GM19025 (cell line): ENCODE results near the gene YIPF5.

Source experiments
- ATAC-seq: cut with Tn5 transposase; IDR thresholded peaks from one replicate; pipeline ENCODE4 v1.9.1; 2021; ENCODE audit warnings: mild to moderate bottlenecking, low read depth, moderate library complexity; ENCODE audit not compliant: unreplicated experiment

The YIPF5 gene

GRCh38 chr5:144128844-144129243, 41.6 kb downstream of the YIPF5 start:
- ATAC-seq = no peak

DNA sequence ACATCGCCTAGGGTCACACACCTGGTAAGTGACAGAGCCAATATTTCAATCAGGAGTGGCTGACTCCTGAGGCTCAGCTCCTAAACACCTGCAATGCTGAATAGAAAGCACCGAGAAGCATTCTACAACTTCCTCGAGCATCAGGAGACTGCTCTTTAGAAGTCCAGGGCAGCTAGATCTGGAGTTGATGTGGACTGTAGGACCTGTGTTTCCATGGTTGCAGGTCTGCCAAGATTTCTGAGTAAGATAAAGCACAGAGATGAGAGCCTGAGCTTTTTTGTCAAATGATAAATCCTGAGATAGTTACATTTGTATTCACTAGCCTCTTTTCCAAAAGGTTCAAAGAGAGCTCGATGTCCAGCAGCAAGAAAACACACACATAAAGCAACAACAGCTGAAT, 43.8 kb downstream of the YIPF5 start:
- ATAC-seq = no peak

- ATAC-seq = no peak
These were observed 45.2 kb downstream of the YIPF5 start for GRCh38 chr5:144125163-144125726.

DNA sequence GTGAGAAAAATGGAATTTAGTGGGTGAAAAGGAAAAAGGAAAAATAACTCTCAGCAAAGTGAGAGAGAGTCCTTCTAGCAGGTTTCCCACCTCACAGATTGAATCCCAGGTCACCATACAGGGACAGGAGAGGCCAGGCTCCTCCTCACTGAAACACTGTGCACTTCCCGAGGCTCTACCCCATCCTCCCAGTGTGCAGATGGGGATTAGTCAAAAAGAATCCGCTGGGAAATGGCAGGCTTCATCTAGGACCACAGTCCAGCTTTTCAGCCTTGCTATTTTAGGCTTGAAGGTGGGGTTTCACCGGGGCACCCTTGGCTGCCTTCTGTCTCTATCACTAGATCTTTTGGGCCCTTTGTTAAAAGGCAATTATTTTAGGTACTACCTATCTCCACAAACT, 47.8 kb downstream of the YIPF5 start:
- no peak for ATAC-seq

DNA sequence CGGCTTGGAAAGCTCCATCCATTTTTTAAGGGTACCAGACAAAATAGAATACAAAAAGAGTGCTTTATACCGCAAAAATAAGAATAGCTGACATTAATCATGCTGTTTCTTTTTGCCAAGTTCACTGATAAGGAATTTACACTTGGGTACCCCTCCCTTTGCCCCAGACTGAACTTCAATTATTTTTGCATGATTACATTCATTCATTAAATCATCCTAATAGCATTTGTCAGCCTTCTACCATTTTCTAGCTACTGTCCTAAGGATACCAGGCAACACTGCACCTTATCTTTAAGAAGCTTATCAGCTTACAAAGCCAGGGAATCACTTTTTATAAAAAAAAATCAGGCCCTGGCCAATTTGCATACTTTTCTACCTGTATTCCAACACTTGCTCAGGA, 48.4 kb downstream of the YIPF5 start:
- no peak for ATAC-seq

- ATAC-seq = no peak
These were observed 48.9 kb downstream of the YIPF5 start for GRCh38 chr5:144121577-144121976.

DNA sequence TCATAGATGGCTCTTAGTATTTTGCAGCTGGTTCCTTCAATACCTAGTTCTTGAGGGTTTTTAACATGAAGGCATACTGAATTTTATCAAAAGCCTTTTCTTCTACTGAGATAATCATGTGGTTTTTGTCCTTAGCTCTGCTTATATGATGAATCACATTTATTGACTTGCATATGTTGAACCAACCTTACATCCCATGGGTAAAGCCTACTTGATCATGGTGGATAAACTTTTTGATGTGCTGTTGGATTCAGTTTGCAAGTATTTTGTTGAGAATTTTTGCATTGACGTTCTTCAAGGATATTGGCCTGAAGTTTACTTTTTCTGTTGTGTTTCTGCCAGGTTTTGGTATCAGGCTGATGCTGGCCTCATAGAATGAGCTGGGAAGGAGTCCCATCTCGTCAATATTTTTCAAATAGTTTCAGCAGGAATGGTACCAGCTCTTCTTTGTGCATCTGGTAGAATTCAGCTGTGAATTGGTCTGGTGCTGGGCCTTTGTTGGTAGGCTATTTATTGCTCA, 49.7 kb downstream of the YIPF5 start:
- no peak for ATAC-seq

DNA sequence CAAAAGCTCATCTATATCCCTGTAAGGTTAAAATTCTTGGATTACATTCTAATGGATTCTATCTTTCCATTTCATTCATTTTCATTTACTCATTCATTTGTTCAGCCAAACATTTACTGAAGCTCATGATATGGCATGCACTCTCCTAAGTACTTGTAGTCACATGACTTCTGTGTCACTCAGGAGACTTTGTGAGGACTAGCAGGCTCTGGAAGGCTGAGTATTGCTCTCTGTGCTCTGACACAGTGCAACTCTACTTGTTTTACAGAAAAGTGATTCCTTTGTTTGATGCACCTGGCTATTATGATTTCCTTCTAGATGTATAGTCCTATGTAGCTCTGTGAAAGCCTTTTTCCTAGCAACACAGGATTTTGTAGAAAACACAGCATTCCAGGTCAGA, 53.0 kb downstream of the YIPF5 start:
- ATAC-seq = no peak

- ATAC-seq = no peak
These were observed 55.9 kb downstream of the YIPF5 start for GRCh38 chr5:144114571-144114970.
